HG03103 (cell line): ENCODE measurements around the gene ARL2BP.
"Not testable (repeated sequence)": the region's sequence is repeated elsewhere in the genome, so short reads cannot be mapped to it uniquely, and the experiment has no call there.

Experiments used
- ATAC-seq: cut with Tn5 transposase; IDR thresholded peaks from one replicate; pipeline ENCODE4 v1.9.1; 2021; ENCODE audit warnings: low read depth; ENCODE audit not compliant: unreplicated experiment

ARL2BP gene

DNA sequence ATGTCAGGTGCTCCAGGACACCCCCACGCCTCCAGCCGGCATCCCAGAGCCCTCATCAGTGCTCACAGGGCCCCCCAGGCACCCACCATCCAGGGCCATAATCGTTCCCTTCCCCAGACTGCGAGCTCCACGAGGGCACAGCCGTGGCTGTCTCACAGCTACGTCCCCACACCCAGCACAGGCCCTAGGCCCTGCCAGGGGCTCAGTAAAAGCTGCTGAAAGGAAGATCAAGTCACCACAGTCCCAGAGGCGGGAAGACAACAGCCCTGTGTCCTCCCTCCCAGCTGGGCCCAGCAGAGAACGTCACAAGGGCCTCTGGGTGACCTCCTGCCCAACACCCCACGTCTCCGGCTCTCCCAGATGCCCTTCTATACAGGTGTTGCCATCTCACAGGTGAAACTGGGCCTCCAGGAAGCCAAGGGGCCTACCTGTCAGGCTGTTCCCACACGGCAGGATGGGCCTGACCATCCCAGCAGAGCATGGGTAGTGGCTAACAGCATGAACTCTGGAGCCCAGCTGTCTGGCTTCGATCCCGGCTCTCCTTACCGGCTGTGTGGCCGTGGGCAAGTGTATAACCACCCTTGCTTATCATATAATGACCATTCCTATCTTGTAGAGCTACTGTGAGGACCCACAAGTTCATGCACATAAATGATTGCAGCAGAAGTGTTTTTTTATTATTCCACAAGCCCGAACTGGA lies 17.9 kb downstream of the ARL2BP start:
- no peak for ATAC-seq

DNA sequence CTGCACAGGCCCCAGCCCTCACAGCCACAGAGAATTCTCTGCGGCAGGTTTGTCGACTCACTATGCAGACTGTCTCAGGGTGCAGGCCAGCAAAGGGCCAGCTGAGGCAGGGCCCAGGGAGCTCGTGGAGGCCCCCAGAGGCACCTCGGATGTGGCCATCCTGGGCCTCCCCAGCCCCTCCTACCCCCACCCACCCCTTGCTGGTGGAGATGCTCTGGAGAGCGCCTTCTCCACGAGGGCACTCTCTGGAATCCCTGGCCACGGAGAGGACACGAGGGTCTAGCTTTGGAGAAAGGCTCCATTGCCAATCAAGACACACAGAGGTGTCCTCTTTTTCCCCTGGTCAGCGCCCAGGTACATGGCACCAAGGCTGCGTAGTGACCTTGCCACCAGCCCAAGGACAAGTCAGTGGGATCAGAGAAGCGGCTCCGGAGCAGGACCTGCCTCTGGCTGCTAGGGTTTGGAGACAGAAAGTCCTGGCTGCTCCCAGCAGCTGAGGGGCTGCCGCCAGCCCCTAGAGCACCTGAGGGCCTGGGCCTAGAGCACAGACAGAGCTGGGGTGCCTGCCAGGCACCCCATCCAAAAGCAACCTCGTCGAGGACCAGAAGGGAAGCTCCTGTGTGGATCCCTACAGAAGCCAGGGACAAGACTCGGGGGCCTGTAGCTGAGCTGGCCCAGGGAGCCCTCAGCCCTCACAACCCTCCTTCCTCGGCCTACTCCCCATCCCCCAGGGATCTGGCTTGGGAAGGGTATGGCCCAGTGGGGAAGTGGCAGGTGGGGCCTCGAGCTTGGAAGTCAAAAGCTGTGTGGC lies 18.7 kb downstream of the ARL2BP start:
- no peak for ATAC-seq

DNA sequence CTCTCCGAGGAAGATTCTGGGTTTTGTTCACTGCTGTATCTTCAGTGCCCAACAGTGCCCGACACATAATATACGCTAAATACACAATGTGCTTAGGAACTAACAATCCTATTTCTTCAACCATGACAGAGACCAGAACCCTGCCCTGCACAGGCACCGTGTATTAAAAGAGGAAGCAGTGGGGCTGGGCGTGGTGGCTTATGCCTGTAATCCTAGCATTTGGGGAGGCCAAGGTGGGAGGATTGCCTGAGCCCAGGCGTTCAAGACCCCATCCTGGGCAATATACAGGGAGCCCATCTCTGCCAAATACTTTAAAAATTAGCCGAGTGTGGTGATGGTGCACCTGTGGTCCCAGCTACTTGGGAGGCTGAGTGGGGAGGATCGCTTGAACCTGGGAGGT lies 19.3 kb downstream of the ARL2BP start:
- no peak for ATAC-seq

DNA sequence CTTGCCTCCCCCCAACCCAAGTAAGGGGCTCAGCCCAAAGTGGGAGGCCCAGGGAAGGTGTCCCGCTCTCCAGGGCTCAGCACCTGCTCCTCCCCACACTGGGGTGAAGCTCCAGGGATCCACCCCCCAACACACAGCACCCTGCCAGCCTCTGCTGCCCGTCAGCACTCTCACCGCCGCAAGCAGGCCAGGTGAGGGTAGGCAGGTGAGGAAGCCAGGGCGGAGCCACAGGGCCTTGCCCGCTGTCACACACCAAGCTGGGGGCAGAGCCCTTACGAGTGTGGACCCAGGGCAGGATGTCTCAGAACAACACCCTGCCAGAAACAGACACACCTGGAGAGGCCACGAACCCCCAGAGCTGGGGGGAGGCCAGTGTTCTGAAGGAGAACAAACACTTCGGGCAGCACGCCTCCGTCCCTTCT lies 19.9 kb downstream of the ARL2BP start:
- no peak for ATAC-seq

DNA sequence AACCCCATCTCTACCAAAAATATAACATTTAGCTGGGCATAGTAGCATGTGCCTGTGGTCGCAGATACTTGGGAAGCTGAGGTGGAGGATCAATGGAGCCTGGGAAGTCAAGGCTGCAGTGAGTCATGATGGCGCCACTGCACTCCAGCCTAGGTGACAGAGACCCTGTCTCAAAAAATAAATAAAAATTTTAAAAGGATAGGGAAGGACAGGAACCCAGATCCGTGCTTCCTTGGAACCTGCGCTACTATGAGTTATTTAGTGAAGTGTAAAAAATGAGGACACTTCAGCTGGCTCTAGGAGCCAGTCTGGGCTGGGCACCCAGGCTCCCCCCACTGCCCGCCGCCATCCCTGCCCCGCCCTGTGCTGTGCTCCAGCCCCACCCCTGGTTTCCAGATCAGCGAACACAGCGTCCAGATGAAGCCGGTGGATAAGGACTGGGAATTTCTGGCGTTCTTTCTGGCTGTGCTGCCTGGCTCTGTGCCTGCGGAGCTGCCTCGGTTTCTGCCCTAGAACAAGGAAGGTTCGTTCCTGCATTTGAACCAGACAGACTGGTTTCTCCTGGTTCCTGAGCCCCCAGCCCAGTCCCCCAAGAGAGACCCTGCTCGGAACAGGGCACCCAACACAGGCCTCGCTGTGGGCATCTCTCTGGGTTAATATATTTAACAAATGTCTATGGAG lies 20.9 kb downstream of the ARL2BP start:
- ATAC-seq: no peak

DNA sequence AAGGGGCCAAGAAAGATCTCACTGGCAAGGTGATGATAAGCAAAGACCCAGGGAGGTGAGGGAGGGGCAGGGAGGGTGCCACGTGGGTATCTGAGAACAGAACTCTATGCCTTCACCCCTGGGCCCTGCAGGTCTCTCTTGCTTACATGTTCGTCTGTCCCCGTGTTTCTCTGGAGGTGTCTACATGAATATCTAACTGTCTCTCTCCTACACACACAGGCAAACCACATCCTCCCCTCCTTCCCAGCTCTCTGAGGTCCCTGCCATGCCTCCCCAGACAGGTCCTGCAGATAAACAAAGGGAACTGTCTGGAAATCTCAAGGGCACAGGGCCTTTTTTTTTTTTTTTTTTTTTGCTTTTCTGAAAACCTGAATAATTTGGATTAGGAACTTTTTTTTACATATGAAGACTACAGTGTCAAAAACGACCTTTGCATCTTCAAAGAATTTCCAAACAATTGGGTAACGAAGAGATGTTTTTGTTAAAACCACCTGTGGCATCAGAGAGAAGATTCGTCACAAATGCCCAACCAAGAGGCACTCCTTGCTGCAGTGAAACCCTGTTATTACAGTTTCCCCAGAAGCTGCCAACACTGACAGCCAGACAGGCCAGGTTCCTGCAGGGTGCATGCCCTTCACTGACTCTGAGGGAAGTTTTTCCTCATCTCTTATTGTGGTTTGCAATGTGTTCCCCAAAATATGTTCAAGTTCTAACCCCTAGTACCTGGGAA lies 21.6 kb downstream of the ARL2BP start:
- no peak for ATAC-seq

DNA sequence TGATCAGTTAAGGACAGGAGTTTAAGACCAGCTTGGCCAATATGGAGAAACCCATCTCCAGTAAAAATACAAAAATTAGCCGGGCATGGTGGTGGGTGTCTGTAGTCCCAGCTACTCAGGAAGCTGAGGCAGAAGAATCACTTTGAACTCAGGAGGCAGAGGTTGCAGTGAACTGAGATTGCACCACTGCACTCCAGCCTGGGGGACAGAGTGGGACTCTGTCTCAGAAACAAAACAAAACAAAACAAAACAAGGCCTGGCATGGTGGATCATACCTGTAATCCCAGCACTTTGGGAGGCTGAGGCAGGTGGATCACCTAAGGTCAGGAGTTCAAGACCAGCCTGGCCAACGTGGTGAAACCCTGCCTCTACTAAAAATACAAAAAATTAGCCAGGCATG lies 22.3 kb downstream of the ARL2BP start:
- ATAC-seq: not testable (repeated sequence)

DNA sequence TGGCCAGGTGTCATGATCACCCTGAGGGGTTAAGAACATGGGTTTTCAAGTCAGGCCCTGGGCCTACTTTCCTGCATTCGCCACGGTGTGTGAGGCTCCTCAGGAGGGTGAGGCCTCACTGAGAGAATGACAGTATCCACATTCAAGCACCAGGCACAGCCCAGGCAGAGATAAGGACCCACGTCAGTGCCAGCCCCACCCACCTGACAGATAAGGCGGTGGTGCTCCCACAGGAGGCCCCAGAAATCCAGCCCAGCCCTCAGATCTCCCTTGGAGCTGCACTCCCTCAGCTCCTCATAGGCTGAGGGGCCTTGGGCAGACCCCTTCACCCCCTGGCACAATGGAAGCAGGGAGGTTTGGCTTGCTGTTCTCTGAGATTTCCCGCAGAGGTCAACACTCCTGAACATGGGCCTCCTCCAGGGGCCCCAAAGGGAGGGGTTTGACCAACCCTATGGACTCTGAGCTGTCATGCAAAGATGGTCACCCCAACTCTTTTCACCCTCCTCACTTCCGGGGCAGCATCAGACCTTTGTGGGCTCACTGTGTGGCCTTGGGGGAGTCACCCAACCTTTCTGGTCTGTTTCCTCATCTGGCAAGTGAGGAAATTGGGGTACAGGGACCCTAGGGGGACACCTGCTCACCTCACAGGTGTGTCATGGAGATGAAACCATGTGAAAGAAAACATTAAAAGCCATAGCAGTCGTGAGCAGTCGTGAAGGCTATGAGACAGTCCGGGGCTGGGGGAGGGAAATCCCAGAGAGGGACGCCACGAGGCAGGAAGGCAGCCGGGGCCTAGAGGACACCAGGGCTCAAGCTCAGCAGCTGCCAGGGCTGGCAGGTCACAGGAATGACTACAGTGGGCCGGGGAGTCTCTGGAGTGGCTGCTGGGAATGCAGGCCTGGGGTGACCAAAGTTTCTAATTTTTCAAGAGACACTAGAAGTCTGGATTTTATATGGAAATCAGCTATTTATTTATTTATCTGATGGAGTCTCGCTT lies 24.0 kb downstream of the ARL2BP start:
- ATAC-seq: no peak

DNA sequence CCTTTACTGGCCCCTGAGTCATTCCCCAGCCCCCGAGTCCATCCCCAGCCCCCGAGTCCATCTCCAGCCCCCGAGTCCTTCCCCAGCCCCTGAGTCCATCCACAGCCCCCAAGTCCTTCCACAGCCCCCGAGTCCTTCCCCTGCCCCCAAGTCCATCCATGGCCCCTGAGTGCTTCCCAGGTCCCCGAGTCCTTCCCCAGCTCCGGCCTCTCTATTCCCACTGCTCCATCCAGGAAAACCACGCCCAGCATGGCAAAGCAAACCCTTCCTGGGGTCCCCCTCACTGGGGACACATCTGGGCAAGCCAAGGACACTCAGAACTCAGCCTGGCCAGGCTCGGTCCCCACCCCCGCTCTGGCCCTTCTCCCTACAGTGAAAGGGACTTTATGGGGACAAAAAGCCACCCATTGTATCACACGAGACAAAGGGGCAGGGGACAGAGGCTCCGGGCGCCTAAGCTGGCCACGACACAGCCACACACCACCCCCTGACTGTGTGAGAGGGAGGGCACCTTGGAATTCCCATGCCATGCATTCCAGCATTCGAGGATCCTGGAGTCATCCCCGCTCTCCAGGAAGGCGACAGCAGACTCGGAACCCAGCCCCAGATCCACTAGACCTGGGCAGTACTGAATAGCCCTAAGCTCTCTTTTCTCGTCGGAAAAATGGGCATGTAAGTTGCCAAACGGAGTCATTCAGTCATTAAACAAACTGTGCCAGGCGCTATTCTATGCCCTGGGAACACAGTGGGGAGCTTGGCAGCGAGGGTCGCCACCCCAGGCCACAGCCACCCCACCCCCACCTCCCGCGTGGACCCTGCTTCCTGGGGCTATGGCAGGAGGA lies 25.4 kb downstream of the ARL2BP start:
- no peak for ATAC-seq

DNA sequence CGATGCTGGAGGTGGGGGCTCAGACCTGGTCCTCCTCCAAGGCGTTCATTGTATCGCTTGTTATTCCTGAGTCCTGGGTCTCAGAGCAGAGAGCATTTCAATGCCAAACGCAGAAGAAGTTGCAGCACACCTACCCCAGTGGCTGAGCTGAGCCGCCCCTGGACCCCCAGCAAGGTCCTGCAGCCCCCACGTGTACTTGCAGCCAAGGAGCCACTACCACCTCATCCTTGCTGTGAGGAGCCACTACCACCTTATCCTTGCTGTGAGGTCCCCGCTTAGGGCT lies 25.9 kb downstream of the ARL2BP start:
- ATAC-seq: no peak

DNA sequence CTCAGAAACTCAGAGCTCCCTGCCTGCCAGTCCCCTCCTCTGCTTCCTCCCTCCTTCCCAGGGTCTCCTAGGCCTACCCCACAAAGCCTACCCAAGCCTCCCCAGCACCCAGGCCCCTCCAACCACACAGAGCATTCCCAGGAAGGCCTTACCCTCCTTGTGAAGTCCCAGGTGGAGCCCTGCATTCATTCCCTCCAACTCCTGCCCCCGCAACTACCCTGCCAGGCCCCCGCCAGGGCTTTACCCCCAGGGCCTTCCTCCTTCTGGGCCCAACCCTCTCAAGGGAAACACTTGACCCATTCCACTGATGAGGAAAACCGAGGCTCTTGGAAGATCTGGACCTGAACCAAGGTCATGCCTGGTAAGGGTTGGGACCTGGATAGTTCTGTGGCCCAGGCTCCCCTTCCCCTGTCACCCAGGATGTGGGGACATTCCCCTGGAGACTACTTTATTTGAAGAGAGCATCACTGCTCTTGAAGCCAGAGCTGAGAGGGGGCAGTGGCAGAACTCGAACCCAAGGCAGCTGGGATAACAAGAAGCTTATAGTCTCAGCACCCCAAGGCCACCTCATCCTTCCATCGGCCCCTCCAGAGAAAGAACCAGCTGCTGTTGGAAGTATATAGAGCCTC lies 26.9 kb downstream of the ARL2BP start:
- no peak for ATAC-seq

DNA sequence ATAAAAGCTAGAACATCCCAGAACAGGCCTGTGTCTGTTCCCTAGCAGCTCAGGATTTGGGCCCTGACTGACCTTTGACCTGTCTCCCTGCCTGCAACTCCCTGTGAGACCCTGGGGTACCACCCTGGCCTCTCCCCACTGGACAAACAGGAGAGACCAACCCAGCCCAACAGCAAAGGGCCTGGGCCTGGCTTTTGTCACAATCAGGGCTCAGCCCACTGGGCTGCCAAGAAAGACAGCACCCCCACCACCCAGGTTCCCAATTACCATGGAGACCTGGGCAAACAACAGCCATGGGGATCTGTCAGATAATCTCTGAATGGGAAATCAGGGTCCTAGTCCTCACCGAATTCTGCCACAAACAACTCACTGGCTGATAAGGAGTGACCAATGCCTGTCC lies 28.3 kb downstream of the ARL2BP start:
- no peak for ATAC-seq

DNA sequence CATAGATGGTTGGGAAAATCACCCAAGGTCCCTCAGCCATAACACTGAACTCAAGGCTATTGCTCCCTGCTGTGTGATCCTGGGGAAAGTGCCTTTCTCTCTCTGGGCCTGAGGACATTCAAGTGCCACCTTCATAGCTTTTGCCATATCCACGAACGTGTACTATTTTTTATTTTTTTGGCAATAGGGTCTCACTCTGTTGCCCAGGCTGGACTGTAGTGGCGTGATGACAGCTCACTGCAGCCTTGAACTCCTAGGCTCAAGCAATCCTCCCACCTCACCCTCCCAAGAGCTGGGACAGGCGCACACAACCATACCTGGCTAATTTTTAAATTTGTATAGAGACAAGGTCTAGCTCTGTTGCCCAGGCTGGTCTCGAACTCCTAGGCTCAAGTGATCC lies 28.8 kb downstream of the ARL2BP start:
- no peak for ATAC-seq

DNA sequence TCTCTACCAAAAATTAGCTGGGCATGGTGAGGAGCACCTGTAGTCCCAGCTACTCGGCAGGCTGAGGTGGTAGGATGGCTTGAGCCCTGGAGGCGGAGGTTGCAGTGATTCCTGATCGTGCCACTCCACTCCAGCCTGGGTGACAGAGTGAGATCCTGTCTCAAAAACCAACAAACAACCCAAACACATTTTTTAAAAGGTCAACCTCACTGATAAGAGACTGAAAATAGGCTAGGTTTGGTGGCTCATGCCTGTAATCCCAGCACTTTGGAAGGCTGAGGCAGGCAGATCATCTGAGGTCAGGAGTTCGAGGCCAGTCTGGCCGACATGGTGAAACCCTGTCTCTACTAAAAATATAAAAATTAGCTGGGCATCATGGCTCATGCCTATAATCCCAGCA lies 30.9 kb downstream of the ARL2BP start:
- not testable (repeated sequence) for ATAC-seq

DNA sequence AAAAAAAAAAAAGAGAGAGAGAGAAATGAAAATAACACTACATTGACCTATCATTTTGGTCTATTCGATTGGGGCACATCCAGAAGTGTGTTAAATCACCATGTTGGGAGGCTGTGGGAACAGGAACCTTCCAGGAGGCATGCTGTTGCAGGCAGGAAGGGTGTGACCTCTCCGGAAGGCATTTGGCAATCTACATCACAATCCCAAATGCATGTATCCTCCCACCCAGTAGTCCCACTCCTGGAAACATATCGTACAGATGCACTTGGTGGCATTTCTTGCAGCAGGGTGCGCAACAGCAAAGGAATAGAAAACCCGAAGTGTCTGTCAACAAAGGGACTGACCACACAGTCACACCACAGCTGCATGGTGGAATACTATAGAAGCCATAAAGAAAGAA lies 31.5 kb downstream of the ARL2BP start:
- no peak for ATAC-seq

DNA sequence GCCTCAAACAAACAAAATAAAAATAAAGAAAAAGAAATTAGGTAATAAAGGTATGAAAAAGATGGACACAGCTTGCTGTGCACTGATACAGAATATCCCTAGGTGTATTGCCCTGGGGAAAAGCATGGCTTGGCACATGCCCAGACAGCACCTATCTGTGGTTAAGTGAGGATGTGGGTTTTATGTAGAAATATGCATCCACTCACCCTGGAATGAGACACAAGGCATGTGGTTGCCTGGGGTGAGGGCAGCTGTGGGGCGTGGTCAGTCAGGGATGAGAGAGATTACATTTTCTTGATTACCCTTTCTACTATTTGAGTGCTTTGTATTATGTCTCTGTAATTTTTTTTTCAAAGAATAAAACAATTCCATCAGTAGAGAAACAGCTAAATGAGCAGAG lies 32.5 kb downstream of the ARL2BP start:
- ATAC-seq: no peak

DNA sequence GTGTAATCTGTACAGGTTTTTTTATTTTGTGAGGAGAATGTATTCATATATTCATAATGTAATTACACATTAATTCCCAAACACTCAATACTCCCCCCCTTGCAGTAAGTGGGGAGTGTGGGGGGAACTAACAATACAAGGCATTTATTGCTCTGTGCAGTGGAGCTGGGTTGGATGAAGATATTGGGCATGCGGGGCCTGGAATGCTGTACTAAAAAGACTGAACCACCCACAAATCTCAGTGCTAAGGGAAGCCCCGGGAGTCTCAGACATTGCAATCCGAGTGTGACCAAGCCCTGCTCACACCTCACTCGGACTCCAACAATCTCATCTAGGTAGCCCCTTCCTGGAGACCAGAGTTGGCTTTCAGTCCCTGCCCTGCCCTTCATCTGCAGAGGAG lies 33.4 kb downstream of the ARL2BP start:
- ATAC-seq: no peak

DNA sequence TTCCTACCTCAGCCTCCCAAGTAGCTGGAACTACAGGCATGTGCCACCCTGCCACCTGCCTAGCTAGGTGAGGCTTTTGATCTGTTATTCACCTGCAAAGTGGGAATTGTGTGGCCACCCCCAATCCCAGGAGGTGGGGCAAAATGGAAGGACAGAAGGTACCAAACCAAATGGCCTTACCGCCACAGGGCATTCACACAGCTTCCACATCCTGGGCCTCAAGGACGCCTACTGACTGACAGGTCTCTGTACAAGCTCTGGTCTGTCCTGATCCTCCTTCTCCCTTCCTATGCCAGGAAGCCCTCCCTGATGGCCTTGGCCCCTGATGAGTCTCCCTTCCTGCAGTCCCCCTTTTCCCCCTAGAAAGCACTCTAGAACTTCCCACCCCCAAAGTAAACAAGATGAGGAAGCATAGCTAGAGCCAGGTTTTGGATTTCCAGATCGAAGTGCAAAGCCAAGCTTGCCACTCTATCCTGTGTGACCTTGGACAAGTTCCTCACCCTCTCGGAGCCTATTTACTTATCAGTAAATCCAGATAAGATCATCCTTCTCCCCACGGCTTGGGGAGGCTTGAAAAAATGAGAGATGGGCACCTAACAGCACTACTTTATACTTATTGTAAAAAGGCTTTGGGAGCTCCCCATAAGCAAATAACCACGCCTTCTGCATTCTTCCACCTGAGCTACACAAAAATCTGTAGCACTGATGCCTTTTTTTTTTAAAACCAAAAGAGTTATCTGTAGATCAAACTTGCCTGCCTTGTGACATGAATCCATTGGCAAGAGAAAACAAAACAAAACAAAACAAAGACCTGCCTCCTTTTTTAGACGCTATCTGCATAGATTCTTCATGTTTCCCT lies 35.0 kb downstream of the ARL2BP start:
- no peak for ATAC-seq
